Panc1 (cell line): ENCODE data around the gene RNF17.

Experiments used
- CTCF ChIP-seq: fragments of 450-650 bp; IDR thresholded peaks from 2 replicates; pipeline ENCODE4 v1.5.1; 2017; ENCODE audit warnings: mild to moderate bottlenecking
- REST ChIP-seq, 2 experiments: IDR thresholded peaks; 2 replicates each; pipeline ENCODE4 v1.6.1; 2011 to 2012; ENCODE audit warnings: low read depth in 2 of 2, control low read depth in 1 of 2, low read length in 1 of 2, mild to moderate bottlenecking in 1 of 2, moderate library complexity in 1 of 2; ENCODE audit not compliant: insufficient read depth in 1 of 2

- TF ChIP-seq CTCF (no peak), REST (IDR thresholded peaks at IDR 0.05; ENCODE audit: insufficient read depth in 1 of 2, low read depth in 2 of 2, low read length in 1 of 2) (no peak)
These were observed 17.9 kb upstream of the RNF17 start for GRCh38 chr13:24745861-24746617.
